Panc1 (cell line): ENCODE results near the gene OLIG2. TPM values are rescaled to one million over a fixed set of nuclear protein-coding genes. Genes with fewer than 3 reads are reported as not detected.

ENCODE experiments used
- ATAC-seq: fragments of 200-7000 bp; cut with Tn5 transposase; 2 replicates; pipeline ENCODE4 v1.9.1; 2020; ENCODE audit warnings: mild to moderate bottlenecking, moderate library complexity
- BruUV-seq: library from RNA; stranded (reverse); fragments of 400-500 nt; replicated peaks from 2 replicates; lab custom pipeline; 2021; lab: Mats Ljungman, UMichigan
- CTCF ChIA-PET: fragments of 300-600 bp; sonication (Branson Sonifier 250); formaldehyde crosslinking; loops from one replicate; lab custom pipeline; 2022; ENCODE audit warnings: antibody characterized with exemption; lab: Charles Lee
- POLR2A ChIA-PET: fragments of 300-600 bp; sonication (Branson Sonifier 250); formaldehyde crosslinking; loops from one replicate; lab custom pipeline; 2022; ENCODE audit warnings: antibody characterized with exemption; lab: Charles Lee
- DNase-seq: peaks from one replicate; pipeline ENCODE4 v3.0.0-alpha.2; 2010; ENCODE audit warnings: low read depth, low spot score
- H3K27ac ChIP-seq: 2 replicates; pipeline ENCODE4 v1.5.1; 2011; ENCODE audit warnings: mild to moderate bottlenecking, low read length, inconsistent platforms
- H3K27me3 ChIP-seq: fragments of 200-500 bp; sonication (Bioruptor generic); 2 replicates; pipeline ENCODE4 v1.6.0; 2014; ENCODE audit warnings: low read length, inconsistent platforms; ENCODE audit not compliant: control insufficient read depth, insufficient read depth
- H3K36me3 ChIP-seq: fragments of 200-500 bp; sonication (Bioruptor generic); 2 replicates; pipeline ENCODE4 v1.5.1; 2014; ENCODE audit warnings: inconsistent platforms, mild to moderate bottlenecking, low read length, moderate library complexity; ENCODE audit not compliant: control insufficient read depth, insufficient read depth
- H3K4me1 ChIP-seq: 2 replicates; pipeline ENCODE4 v1.5.1; 2011; ENCODE audit warnings: inconsistent platforms, mild to moderate bottlenecking, low read length, moderate library complexity; ENCODE audit not compliant: control insufficient read depth, insufficient read depth
- H3K4me3 ChIP-seq, 2 experiments: 2 replicates each; pipeline ENCODE4 v1.5.1; 2011 to 2012; ENCODE audit warnings: low read depth in 2 of 2, low read length in 2 of 2, mild to moderate bottlenecking in 2 of 2, inconsistent platforms in 1 of 2, moderate library complexity in 1 of 2
- H3K9me3 ChIP-seq: fragments of 200-500 bp; sonication (Bioruptor generic); 2 replicates; pipeline ENCODE4 v1.5.1; 2014; ENCODE audit warnings: low read depth, mild to moderate bottlenecking, inconsistent platforms, low read length, moderate library complexity; ENCODE audit not compliant: control insufficient read depth, insufficient read depth
- CTCF ChIP-seq: fragments of 450-650 bp; IDR thresholded peaks from 2 replicates; pipeline ENCODE4 v1.5.1; 2017; ENCODE audit warnings: mild to moderate bottlenecking
- POLR2AphosphoS5 ChIP-seq: IDR thresholded peaks from 2 replicates; pipeline ENCODE4 v1.6.1; 2012; ENCODE audit warnings: mild to moderate bottlenecking, low read depth, low read length, moderate library complexity
- SIN3A ChIP-seq: IDR thresholded peaks from 2 replicates; pipeline ENCODE4 v1.6.1; 2012; ENCODE audit warnings: low read depth, mild to moderate bottlenecking, low read length, moderate library complexity, borderline replicate concordance; ENCODE audit not compliant: insufficient read depth
- TCF7L2 ChIP-seq: IDR thresholded peaks from 2 replicates; pipeline ENCODE4 v1.6.1; 2011; ENCODE audit warnings: mild to moderate bottlenecking, low read depth, low read length, inconsistent platforms
- in situ Hi-C: cut with HindIII; loops from 2 replicates; pipeline ENCODE4 v1.10.0; 2016; ENCODE audit warnings: low sequenced_read_pairs, low pct_unique_long_range_greater_than_20kb
- intact Hi-C: fragments of 100-400 bp; cut with micrococcal nuclease; formaldehyde crosslinking; loops from one replicate; pipeline ENCODE4 v1.10.0; 2022; ENCODE audit not compliant: unreplicated experiment
- total RNA-seq: library from RNA; stranded (reverse); gene quantifications from one replicate; pipeline ENCODE4 v1.2.1, GENCODE V29; 2021; ENCODE audit not compliant: unreplicated experiment
- TF ChIP-seq, protein P1 (sequence below), 2 experiments: IDR thresholded peaks; 2 replicates each; pipeline ENCODE4 v1.6.1; 2011 to 2012; ENCODE audit warnings: low read depth in 2 of 2, control low read depth in 1 of 2, low read length in 1 of 2, mild to moderate bottlenecking in 1 of 2, moderate library complexity in 1 of 2; ENCODE audit not compliant: insufficient read depth in 1 of 2

OLIG2 gene
- total RNA-seq, 1 experiment from 2014 or later: not detected

- no peak for ATAC-seq
- intact Hi-C loops: no loop called here
- H3K9me3 ChIP-seq: no peaks in the 10 kb centered on the region
- BruUV-seq: no TSS peak
- ChIA-PET POLR2A (no interaction called here), CTCF (no interaction called here)
- DNase-seq: no peak
- H3K4me3 ChIP-seq: no peak overlapping the region
- no peaks in the 10 kb centered on the region for H3K36me3 ChIP-seq
- in situ Hi-C loops: no loop called here
- TF ChIP-seq, protein P1, sequence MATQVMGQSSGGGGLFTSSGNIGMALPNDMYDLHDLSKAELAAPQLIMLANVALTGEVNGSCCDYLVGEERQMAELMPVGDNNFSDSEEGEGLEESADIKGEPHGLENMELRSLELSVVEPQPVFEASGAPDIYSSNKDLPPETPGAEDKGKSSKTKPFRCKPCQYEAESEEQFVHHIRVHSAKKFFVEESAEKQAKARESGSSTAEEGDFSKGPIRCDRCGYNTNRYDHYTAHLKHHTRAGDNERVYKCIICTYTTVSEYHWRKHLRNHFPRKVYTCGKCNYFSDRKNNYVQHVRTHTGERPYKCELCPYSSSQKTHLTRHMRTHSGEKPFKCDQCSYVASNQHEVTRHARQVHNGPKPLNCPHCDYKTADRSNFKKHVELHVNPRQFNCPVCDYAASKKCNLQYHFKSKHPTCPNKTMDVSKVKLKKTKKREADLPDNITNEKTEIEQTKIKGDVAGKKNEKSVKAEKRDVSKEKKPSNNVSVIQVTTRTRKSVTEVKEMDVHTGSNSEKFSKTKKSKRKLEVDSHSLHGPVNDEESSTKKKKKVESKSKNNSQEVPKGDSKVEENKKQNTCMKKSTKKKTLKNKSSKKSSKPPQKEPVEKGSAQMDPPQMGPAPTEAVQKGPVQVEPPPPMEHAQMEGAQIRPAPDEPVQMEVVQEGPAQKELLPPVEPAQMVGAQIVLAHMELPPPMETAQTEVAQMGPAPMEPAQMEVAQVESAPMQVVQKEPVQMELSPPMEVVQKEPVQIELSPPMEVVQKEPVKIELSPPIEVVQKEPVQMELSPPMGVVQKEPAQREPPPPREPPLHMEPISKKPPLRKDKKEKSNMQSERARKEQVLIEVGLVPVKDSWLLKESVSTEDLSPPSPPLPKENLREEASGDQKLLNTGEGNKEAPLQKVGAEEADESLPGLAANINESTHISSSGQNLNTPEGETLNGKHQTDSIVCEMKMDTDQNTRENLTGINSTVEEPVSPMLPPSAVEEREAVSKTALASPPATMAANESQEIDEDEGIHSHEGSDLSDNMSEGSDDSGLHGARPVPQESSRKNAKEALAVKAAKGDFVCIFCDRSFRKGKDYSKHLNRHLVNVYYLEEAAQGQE (IDR thresholded peaks at IDR 0.05; ENCODE audit: insufficient read depth in 1 of 2, low read depth in 2 of 2, low read length in 1 of 2): no peak
- no peak for TF ChIP-seq POLR2AphosphoS5
- no peak for TF ChIP-seq CTCF
- no peak for TF ChIP-seq SIN3A
- no peak for TF ChIP-seq TCF7L2
- H3K4me1 ChIP-seq: no peaks in the 10 kb centered on the region
- no peaks in the 10 kb centered on the region; the same call in none of the 2 replicates for H3K27me3 ChIP-seq
- no peak overlapping the region for H3K27ac ChIP-seq
Observed at GRCh38 chr21:33011462-33011861, 14.3 kb upstream of the OLIG2 start.

DNA sequence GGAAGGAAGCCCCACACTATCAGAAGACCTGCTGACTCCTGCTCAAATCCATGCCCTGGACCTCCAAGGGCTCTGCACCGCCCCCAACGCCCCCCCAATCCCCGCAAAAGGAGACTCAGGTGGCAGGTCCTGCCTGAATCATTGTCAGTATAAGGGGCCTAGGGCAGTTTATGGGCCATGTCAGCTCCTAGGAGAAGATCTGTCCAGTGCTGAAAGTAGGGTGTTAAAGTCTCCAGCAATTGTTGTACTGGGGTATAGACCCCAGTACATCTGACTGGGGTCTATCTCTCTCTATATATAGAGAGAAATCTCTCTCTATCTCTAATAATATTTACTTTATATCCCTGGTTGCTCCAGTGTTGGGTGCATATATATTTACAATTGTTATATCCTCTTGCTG lies 12.1 kb upstream of the OLIG2 start:
- no peak for ATAC-seq
- TF ChIP-seq TCF7L2: no peak
- no peak for TF ChIP-seq POLR2AphosphoS5
- no peak for TF ChIP-seq CTCF
- TF ChIP-seq, protein P1 (IDR thresholded peaks at IDR 0.05; ENCODE audit: insufficient read depth in 1 of 2, low read depth in 2 of 2, low read length in 1 of 2): no peak
- no peak for TF ChIP-seq SIN3A

More for the DNA sequence above, 12.1 kb upstream of the OLIG2 start:
- H3K4me3 ChIP-seq: no peak overlapping the region
- BruUV-seq: no TSS peak
- CTCF ChIA-PET: no interaction called here
- H3K4me1 ChIP-seq: no peaks in the 10 kb centered on the region
- no peak for DNase-seq
- no peaks in the 10 kb centered on the region for H3K36me3 ChIP-seq
- intact Hi-C loops: no loop called here
- H3K27ac ChIP-seq: no peak overlapping the region
- POLR2A ChIA-PET: no interaction called here
- H3K27me3 ChIP-seq: no peaks in the 10 kb centered on the region; the same call in none of the 2 replicates
- in situ Hi-C loops: no loop called here
- no peaks in the 10 kb centered on the region for H3K9me3 ChIP-seq
